GM23248 (cell line): ENCODE measurements around the gene ISM1.

ENCODE experiments used
- EZH2 ChIP-seq: fragments of 200-600 bp; sonication (generic); IDR thresholded peaks from 2 replicates; pipeline ENCODE4 v1.6.1; 2018; ENCODE audit warnings: antibody characterized with exemption, mild to moderate bottlenecking; ENCODE audit not compliant: insufficient read depth, poor library complexity, severe bottlenecking
- EZH2phosphoT487 ChIP-seq: fragments of 200-600 bp; sonication (generic); IDR thresholded peaks from 2 replicates; pipeline ENCODE4 v1.6.1; 2018; ENCODE audit warnings: antibody characterized with exemption, moderate library complexity, mild to moderate bottlenecking, low read depth; ENCODE audit not compliant: insufficient read depth

GRCh38 chr20:13325796-13326340 is 104.8 kb downstream of the ISM1 start:
- no peak for TF ChIP-seq EZH2
- TF ChIP-seq EZH2phosphoT487: no peak
